PC-3 (cell line): ENCODE results near the gene BIRC7. TPM values are rescaled to one million over a fixed set of nuclear protein-coding genes. Genes with fewer than 3 reads are reported as not detected.

ENCODE experiments used
- ATAC-seq: fragments of 200-7000 bp; cut with Tn5 transposase; 2 replicates; pipeline ENCODE4 v1.9.1; 2020; ENCODE audit warnings: mild to moderate bottlenecking, moderate library complexity
- BruUV-seq: library from RNA; stranded (reverse); fragments of 400-500 nt; replicated peaks from 2 replicates; lab custom pipeline; 2021; lab: Mats Ljungman, UMichigan
- CTCF ChIA-PET: fragments of 300-600 bp; sonication (Branson Sonifier 250); formaldehyde crosslinking; loops from one replicate; lab custom pipeline; 2022; ENCODE audit warnings: antibody characterized with exemption; lab: Charles Lee
- POLR2A ChIA-PET: fragments of 300-600 bp; sonication (Branson Sonifier 250); formaldehyde crosslinking; loops from one replicate; lab custom pipeline; 2022; ENCODE audit warnings: antibody characterized with exemption; ENCODE audit not compliant: unreplicated experiment; lab: Charles Lee
- DNase-seq: peaks from one replicate; pipeline ENCODE4 v3.0.0-alpha.2; 2015
- H2AFZ ChIP-seq: fragments of 300-600 bp; sonication (generic); 2 replicates; pipeline ENCODE4 v1.6.0; 2016; ENCODE audit warnings: antibody characterized with exemption, low read length
- H3F3A ChIP-seq: fragments of 300-600 bp; sonication (generic); one replicate; pipeline ENCODE4 v1.6.0; 2017; ENCODE audit warnings: antibody characterized with exemption, low read length, control low read depth, mild to moderate bottlenecking; ENCODE audit not compliant: unreplicated experiment
- H3K27ac ChIP-seq: fragments of 300-600 bp; sonication (generic); 2 replicates; pipeline ENCODE4 v1.5.1; 2016; ENCODE audit warnings: mild to moderate bottlenecking, low read length
- H3K27me3 ChIP-seq: fragments of 300-600 bp; sonication (generic); 2 replicates; pipeline ENCODE4 v1.6.1; 2016; ENCODE audit warnings: low read length, mixed read lengths
- H3K36me3 ChIP-seq: fragments of 300-600 bp; sonication (generic); 2 replicates; pipeline ENCODE4 v1.6.1; 2016; ENCODE audit warnings: low read depth, mixed run types, low read length, mixed read lengths
- H3K4me1 ChIP-seq: fragments of 300-600 bp; sonication (generic); 2 replicates; pipeline ENCODE4 v1.5.1; 2016; ENCODE audit warnings: low read length; ENCODE audit not compliant: insufficient read depth
- H3K4me2 ChIP-seq: fragments of 300-600 bp; sonication (generic); 2 replicates; pipeline ENCODE4 v1.6.0; 2016; ENCODE audit warnings: low read length
- H3K4me3 ChIP-seq: fragments of 300-600 bp; sonication (generic); 2 replicates; pipeline ENCODE4 v1.5.1; 2016; ENCODE audit warnings: mild to moderate bottlenecking, low read length, mixed read lengths
- H3K79me2 ChIP-seq: fragments of 300-600 bp; sonication (generic); 2 replicates; pipeline ENCODE4 v1.6.1; 2017; ENCODE audit warnings: low read length, mixed read lengths
- H3K9ac ChIP-seq: fragments of 300-600 bp; sonication (generic); 2 replicates; pipeline ENCODE4 v1.6.0; 2016; ENCODE audit warnings: mild to moderate bottlenecking, low read length
- H3K9me2 ChIP-seq: fragments of 300-600 bp; sonication (generic); replicated peaks from 2 replicates; pipeline ENCODE4 v1.6.1; 2016; ENCODE audit warnings: mixed run types, low read length, mixed read lengths
- H3K9me3 ChIP-seq: fragments of 300-600 bp; sonication (generic); 2 replicates; pipeline ENCODE4 v1.6.1; 2016; ENCODE audit warnings: low read length, mixed read lengths
- H4K20me1 ChIP-seq: fragments of 300-600 bp; sonication (generic); 2 replicates; pipeline ENCODE4 v1.6.1; 2016; ENCODE audit warnings: low read length, mixed read lengths
- EZH2 ChIP-seq: fragments of 300-600 bp; sonication (generic); IDR thresholded peaks from one replicate; pipeline ENCODE4 v1.6.1; 2017; ENCODE audit warnings: antibody characterized with exemption, mild to moderate bottlenecking, low read length; ENCODE audit not compliant: unreplicated experiment
- EZH2phosphoT487 ChIP-seq: fragments of 300-600 bp; sonication (generic); IDR thresholded peaks from 2 replicates; pipeline ENCODE4 v1.6.1; 2018; ENCODE audit warnings: mild to moderate bottlenecking, antibody characterized with exemption, low read length, borderline replicate concordance
- intact Hi-C: fragments of 100-400 bp; cut with micrococcal nuclease; formaldehyde crosslinking; loops from 2 replicates; pipeline ENCODE4 v1.9.0; 2023
- total RNA-seq: library from RNA; depleted of rRNA; stranded (reverse); fragments of >200 nt; gene quantifications from 2 replicates; pipeline ENCODE4 v1.2.3, GENCODE V29; 2014
- TF ChIP-seq, protein P1 (sequence below): fragments of 300-600 bp; sonication (generic); conservative IDR thresholded peaks from 2 replicates; pipeline ENCODE4 v1.5.1; 2017; ENCODE audit warnings: antibody characterized with exemption, low read depth, mild to moderate bottlenecking, low read length

BIRC7 gene
- total RNA-seq, 1 experiment from 2014 or later, result not detected

DNA sequence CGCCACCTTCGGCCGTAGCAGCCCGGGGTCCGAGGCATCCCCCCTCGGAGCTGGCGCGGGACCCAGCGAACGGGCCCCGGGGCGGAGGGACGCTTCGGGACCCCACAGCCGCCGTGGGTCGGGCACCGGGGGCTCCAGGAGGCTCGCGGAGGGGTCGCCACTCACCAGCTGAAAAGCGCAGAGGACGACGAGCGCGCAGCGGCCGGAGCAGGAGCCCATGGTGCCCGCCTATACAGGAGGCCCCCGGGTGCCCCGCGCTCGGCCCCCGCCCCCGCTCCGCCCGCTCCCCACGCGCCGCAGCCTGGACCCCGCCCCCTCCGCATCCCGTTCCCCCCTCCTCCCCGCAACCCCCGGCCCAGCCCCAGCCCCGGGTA lies 18.5 kb downstream of the BIRC7 start, which contains the start of gene NKAIN4:
Gene NKAIN4, minus strand, starts transcription at position 232 of the 374 bp plus-strand sequence. Its CDS starts 13 bp downstream, at position 219.
- Histone ChIP-seq H3K9me3 (no peaks in the 10 kb centered on the region), H3F3A (no peaks in the 10 kb centered on the region), H3K4me2 (no peak within 1 kb of the TSS), H3K4me1 (peaks cover 4% of the 10 kb centered on the region; the same call in 1 of the 2 replicates), H3K79me2 (no peaks in the 10 kb centered on the region), H3K27me3 (peaks cover 34% of the 10 kb centered on the region), H4K20me1 (no peaks in the 10 kb centered on the region), H2AFZ (no peak within 1 kb of the TSS), H3K4me3 (no peak within 1 kb of the TSS), H3K9me2 (no peaks in the 10 kb centered on the region), H3K27ac (no peak within 1 kb of the TSS), H3K9ac (no peak within 1 kb of the TSS), H3K36me3 (no peaks in the 10 kb centered on the region)
- ChIA-PET CTCF (interaction anchor here (0.6 to 1.3 kb wide), 2 partner anchors 20 to 22 kb away, joined by 3 read pairs; no protein-coding TSS in a partner anchor), POLR2A (no interaction called here)
- intact Hi-C loops, result no loop called here
- TF ChIP-seq, protein P1, sequence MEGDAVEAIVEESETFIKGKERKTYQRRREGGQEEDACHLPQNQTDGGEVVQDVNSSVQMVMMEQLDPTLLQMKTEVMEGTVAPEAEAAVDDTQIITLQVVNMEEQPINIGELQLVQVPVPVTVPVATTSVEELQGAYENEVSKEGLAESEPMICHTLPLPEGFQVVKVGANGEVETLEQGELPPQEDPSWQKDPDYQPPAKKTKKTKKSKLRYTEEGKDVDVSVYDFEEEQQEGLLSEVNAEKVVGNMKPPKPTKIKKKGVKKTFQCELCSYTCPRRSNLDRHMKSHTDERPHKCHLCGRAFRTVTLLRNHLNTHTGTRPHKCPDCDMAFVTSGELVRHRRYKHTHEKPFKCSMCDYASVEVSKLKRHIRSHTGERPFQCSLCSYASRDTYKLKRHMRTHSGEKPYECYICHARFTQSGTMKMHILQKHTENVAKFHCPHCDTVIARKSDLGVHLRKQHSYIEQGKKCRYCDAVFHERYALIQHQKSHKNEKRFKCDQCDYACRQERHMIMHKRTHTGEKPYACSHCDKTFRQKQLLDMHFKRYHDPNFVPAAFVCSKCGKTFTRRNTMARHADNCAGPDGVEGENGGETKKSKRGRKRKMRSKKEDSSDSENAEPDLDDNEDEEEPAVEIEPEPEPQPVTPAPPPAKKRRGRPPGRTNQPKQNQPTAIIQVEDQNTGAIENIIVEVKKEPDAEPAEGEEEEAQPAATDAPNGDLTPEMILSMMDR, result no peak
- TF ChIP-seq EZH2 (no peak), EZH2phosphoT487 (no peak)
- ATAC-seq, result no peak
- BruUV-seq, result no TSS peak
- DNase-seq, result no peak

DNA sequence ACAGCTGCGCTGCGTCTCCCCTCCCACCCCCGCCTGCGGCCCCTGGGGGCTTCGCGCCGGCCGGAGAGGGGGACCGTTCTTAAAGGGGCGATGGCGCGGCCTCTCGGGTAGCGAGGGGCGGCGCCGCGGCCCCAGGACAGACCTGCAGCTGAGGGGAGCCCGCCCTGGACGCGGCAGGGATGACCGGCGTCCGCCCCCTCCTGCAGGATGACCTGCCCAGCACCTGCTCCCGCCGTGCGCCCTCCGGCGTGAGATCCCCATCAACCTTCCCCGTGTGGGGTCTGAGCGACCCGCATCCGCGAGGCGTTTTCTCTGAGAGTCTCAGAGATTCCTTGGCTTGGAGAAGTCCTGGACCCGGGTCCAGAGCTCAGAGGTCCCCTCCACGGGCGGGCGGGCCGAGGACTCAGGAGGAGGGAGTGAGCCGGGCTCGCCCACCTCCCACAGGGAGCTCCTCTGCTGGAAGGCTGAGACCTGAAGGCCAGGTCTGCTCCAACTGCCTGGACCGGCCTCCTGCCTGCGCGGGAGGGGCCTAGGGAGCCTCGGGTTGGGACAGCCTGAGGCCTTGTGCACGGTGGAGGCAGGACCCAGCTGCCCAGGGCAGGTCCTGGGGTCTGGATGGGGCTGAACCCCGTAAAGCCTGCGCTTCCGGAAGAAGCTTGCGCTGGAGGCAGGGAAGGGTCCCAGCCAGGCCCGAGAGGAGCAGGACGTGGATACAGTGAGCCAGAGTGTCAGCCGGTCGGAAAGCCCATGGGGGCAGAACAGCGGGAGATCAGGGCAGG lies 19.1 kb downstream of the BIRC7 start:
- no peak for DNase-seq
- ChIA-PET POLR2A (no interaction called here), CTCF (interaction anchor here (0.6 to 1.3 kb wide), 2 partner anchors 20 to 23 kb away, joined by 3 read pairs; no protein-coding TSS in a partner anchor)
- H3K27ac ChIP-seq, result no peak overlapping the region
- TF ChIP-seq EZH2phosphoT487, result no peak
- no peak for TF ChIP-seq EZH2
- TF ChIP-seq, protein P1, result no peak
- no peak overlapping the region for H3K4me3 ChIP-seq
- H3K9ac ChIP-seq, result no peak overlapping the region
- H4K20me1 ChIP-seq, result no peaks in the 10 kb centered on the region
- intact Hi-C loops, result no loop called here
- H3K79me2 ChIP-seq, result no peaks in the 10 kb centered on the region
- H2AFZ ChIP-seq, result no peak overlapping the region
- H3K4me1 ChIP-seq, result no peaks in the 10 kb centered on the region
- H3K36me3 ChIP-seq, result no peaks in the 10 kb centered on the region
- no peaks in the 10 kb centered on the region for H3K9me2 ChIP-seq
- no peaks in the 10 kb centered on the region for H3K9me3 ChIP-seq
- no peak for ATAC-seq
- H3K27me3 ChIP-seq, result peaks cover 34% of the 10 kb centered on the region
- BruUV-seq, result no TSS peak
- H3F3A ChIP-seq, result no peaks in the 10 kb centered on the region
- H3K4me2 ChIP-seq, result no peak overlapping the region
